GM12878 (cell line): Measurements from ENCODE around the gene FARS2. TPM values are rescaled to one million over a fixed set of nuclear protein-coding genes. Genes with fewer than 3 reads are reported as not detected.
A peak's percentile ranks its signal among the peaks of the same experiment; 100 is the strongest.

Experiments
- ATAC-seq: fragments of 200-7000 bp; cut with Tn5 transposase; 3 replicates; pipeline ENCODE4 v1.9.1; 2020; ENCODE audit warnings: mild to moderate bottlenecking, moderate library complexity
- BruUV-seq: library from RNA; stranded (reverse); fragments of 400-500 nt; replicated peaks from 2 replicates; lab custom pipeline; 2021; lab: Mats Ljungman, UMichigan
- CTCF ChIA-PET: fragments of 300-600 bp; sonication (Branson Sonifier 250); formaldehyde crosslinking; extraction: SDS; loops from one replicate; lab custom pipeline; 2021; ENCODE audit warnings: inconsistent platforms; lab: Yijun Ruan, JAX
- POLR2A ChIA-PET: fragments of 350-600 bp; formaldehyde crosslinking; extraction: SDS; loops from one replicate; lab custom pipeline; 2021; ENCODE audit warnings: inconsistent platforms; lab: Charles Lee
- RAD21 ChIA-PET: fragments of 300-600 bp; sonication (Branson Sonifier 250); formaldehyde crosslinking; loops from one replicate; lab custom pipeline; 2023; ENCODE audit warnings: antibody characterized with exemption; ENCODE audit not compliant: unreplicated experiment; lab: Charles Lee
- SMC1A ChIA-PET: fragments of 300-600 bp; sonication (Branson Sonifier 250); formaldehyde crosslinking; loops from one replicate; lab custom pipeline; 2023; ENCODE audit not compliant: unreplicated experiment, uncharacterized antibody; lab: Charles Lee
- DNase-seq: peaks from one replicate; pipeline ENCODE4 v3.0.0-alpha.2; 2011; ENCODE audit warnings: low read depth, low spot score
- FAIRE-seq: peaks from 3 replicates; lab custom pipeline; 2011; peaks lifted over from hg19 to GRCh38; lab: Jason Lieb, UNC
- H2AFZ ChIP-seq: 2 replicates; pipeline ENCODE4 v1.6.0; 2011; ENCODE audit warnings: low read depth, low read length, control low read depth; ENCODE audit not compliant: control insufficient read depth
- H3K27ac ChIP-seq: 2 replicates; pipeline ENCODE4 v1.5.1; 2011; ENCODE audit warnings: control low read depth; ENCODE audit not compliant: control insufficient read depth, insufficient read depth
- H3K27me3 ChIP-seq, 2 experiments: replicated peaks in 1 of 2; 2 replicates each; pipeline versions ENCODE4 v1.6.0 to v1.6.1; 2011; ENCODE audit warnings: low read length in 1 of 2; ENCODE audit not compliant: control insufficient read depth in 2 of 2, insufficient read depth in 2 of 2
- H3K36me3 ChIP-seq, 2 experiments: 2 replicates each; pipeline ENCODE4 v1.5.1; 2011; ENCODE audit warnings: low read length in 1 of 2; ENCODE audit not compliant: control insufficient read depth in 2 of 2, insufficient read depth in 2 of 2
- H3K4me1 ChIP-seq: 2 replicates; pipeline ENCODE4 v1.6.1; 2011; ENCODE audit warnings: mild to moderate bottlenecking, low read length, moderate library complexity, mixed read lengths; ENCODE audit not compliant: control insufficient read depth, insufficient read depth
- H3K4me2 ChIP-seq: 2 replicates; pipeline ENCODE4 v1.6.0; 2011; ENCODE audit warnings: control low read depth; ENCODE audit not compliant: control insufficient read depth, insufficient read depth
- H3K4me3 ChIP-seq: fragments of 200-600 bp; sonication (generic); 2 replicates; pipeline ENCODE4 v1.5.1; 2016
- H3K79me2 ChIP-seq: 2 replicates; pipeline ENCODE4 v1.6.0; 2011; ENCODE audit warnings: low read length; ENCODE audit not compliant: control insufficient read depth, insufficient read depth
- H3K9ac ChIP-seq: 2 replicates; pipeline ENCODE4 v1.8.0; 2011; ENCODE audit warnings: low read length, control low read depth, mixed read lengths; ENCODE audit not compliant: control insufficient read depth, insufficient read depth
- H3K9me3 ChIP-seq: replicated peaks from 3 replicates; pipeline ENCODE4 v1.5.1; 2011; ENCODE audit warnings: mild to moderate bottlenecking, low read length; ENCODE audit not compliant: control insufficient read depth, insufficient read depth
- H4K20me1 ChIP-seq: 2 replicates; pipeline ENCODE4 v1.6.0; 2011; ENCODE audit not compliant: control insufficient read depth, insufficient read depth
- ASH2L ChIP-seq: fragments of 300-600, 200-600 bp; sonication (generic); IDR thresholded peaks from 2 replicates; pipeline ENCODE4 v1.6.1; 2017; ENCODE audit warnings: low read depth, mild to moderate bottlenecking, borderline replicate concordance
- BACH1 ChIP-seq: fragments of 450-650 bp; IDR thresholded peaks from 2 replicates; pipeline ENCODE4 v1.6.1; 2017; ENCODE audit warnings: mild to moderate bottlenecking, borderline replicate concordance
- BCL11A ChIP-seq: IDR thresholded peaks from 2 replicates; pipeline ENCODE4 v1.6.1; 2011; ENCODE audit warnings: low read depth, low read length
- CBX3 ChIP-seq: fragments of 200-600 bp; sonication (generic); IDR thresholded peaks from 2 replicates; pipeline ENCODE4 v1.6.1; 2016; ENCODE audit warnings: low read depth, borderline replicate concordance
- CHD1 ChIP-seq: IDR thresholded peaks from 2 replicates; pipeline ENCODE4 v1.6.1; 2012; ENCODE audit warnings: low read depth, low read length, improper control_type of control experiment
- FOXK2 ChIP-seq: fragments of 450-650 bp; IDR thresholded peaks from 2 replicates; pipeline ENCODE4 v1.6.1; 2017; ENCODE audit warnings: mild to moderate bottlenecking, moderate library complexity
- NBN ChIP-seq: fragments of 450-650 bp; IDR thresholded peaks from 2 replicates; pipeline ENCODE4 v1.6.1; 2016
- SPI1 ChIP-seq: IDR thresholded peaks from 2 replicates; pipeline ENCODE4 v1.6.1; 2011; ENCODE audit warnings: low read depth, mild to moderate bottlenecking, low read length, moderate library complexity, borderline replicate concordance; ENCODE audit not compliant: insufficient read depth
- STAT1 ChIP-seq: fragments of 450-650 bp; conservative IDR thresholded peaks from 2 replicates; pipeline ENCODE4 v1.6.1; 2014; ENCODE audit warnings: antibody characterized with exemption, mild to moderate bottlenecking
- ZNF274 ChIP-seq: IDR thresholded peaks from one replicate; pipeline ENCODE4 v1.8.0; 2011; ENCODE audit not compliant: insufficient read length, insufficient read depth
- WGBS: methylation state at CpG from one replicate; pipeline ENCODE4 v1.1.6; 2016; ENCODE audit warnings: low lambda C conversion rate; ENCODE audit not compliant: insufficient replicate concordance, insufficient coverage; ENCODE audit errors: missing lambda C conversion rate; 5-methylcytosine and 5-hydroxymethylcytosine counted together
- in situ Hi-C: fragments of 300-500 bp; cut with MboI; formaldehyde crosslinking; loops from 9 replicates; pipeline ENCODE4 v1.14.3; 2018; ENCODE audit warnings: mixed read lengths
- intact Hi-C: fragments of 100-400 bp; cut with micrococcal nuclease; formaldehyde crosslinking; loops from one replicate; pipeline ENCODE4 v1.14.2; 2022; ENCODE audit not compliant: unreplicated experiment
- polyA plus RNA-seq, 11 experiments: library from polyadenylated mRNA; depleted of rRNA in 4 of 11; unstranded in 6 of 11; stranded (reverse) in 5 of 11; fragments of >200 nt; fragmentation: Nextera tagmentation in 4 of 11; fragmentation: Illumina TruSeq in 1 of 11; extraction: Ambion mirVana in 4 of 11; extraction: Trizol in 1 of 11; gene quantifications; 1 replicate in 1 of 11; 2 replicates in 10 of 11; pipeline versions ENCODE4 v1.2.1 to v1.2.3, GENCODE V29; 2011 to 2016; ENCODE audit warnings: inconsistent platforms in 2 of 11, missing spikeins in 2 of 11, low read depth in 1 of 11
- total RNA-seq, 4 experiments: library from RNA; depleted of rRNA in 3 of 4; stranded (reverse); fragments of >200 nt in 3 of 4; fragmentation: Illumina TruSeq in 1 of 4; extraction: Trizol in 1 of 4; gene quantifications; 2 replicates each; pipeline versions ENCODE4 v1.2.1 to v1.2.3, GENCODE V29; 2013 to 2021
- TF ChIP-seq, protein P1 (sequence below): fragments of 450-650 bp; formaldehyde crosslinking; IDR thresholded peaks from 2 replicates; pipeline ENCODE4 v1.4.0; 2022; ENCODE audit warnings: mild to moderate bottlenecking, moderate library complexity

Gene FARS2
- total and polyA plus RNA-seq, 10 of the 15 experiments (the other 5 are each of a cell fraction or from before 2014, with no cell fraction given), result 16.8 to 46.7 (median 25.6) TPM

DNA sequence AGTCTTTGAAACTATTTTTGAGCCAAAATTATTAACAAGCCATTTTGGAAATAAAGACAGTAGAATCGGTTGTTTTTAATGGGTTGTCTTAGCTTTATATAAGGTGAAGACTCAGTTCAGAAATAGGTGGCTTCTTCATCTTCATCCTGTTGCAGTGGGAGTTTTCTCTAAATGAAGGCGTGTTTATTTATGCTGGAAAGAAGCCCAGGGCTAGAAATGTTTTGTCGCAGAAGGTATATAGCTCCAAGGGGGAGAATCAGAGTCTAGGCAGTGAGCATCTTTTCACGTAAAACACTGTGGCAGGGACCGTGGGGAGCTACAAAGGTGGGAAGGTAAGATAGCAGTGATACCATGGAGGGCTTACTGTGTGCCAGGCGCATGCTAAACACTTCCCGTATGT, 34.3 kb downstream of the FARS2 start:
- WGBS, result 98% methylated on average over 7 of the region's 7 CpGs
- Histone ChIP-seq H3K27ac (no peak overlapping the region), H3K9me3 (no peaks in the 10 kb centered on the region), H3K27me3 (no peaks in the 10 kb centered on the region), H3K36me3 (no peaks in the 10 kb centered on the region)
- CTCF ChIA-PET, result interaction anchor here (1.1 to 2.1 kb wide), 5 partner anchors 8 to 152 kb away, joined by 3 to 14 read pairs (median 4); no protein-coding TSS in a partner anchor
- SMC1A ChIA-PET, result interaction anchor here (0.8 to 1.0 kb wide), 2 partner anchors 19 to 29 kb away, joined by 3 to 5 read pairs; no protein-coding TSS in a partner anchor
- no TSS peak for BruUV-seq
- ATAC-seq (no peak), DNase-seq (no peak)
- RAD21 ChIA-PET, result interaction anchor here (0.6 to 1.4 kb wide), 4 partner anchors 8 to 49 kb away, joined by 3 to 7 read pairs (median 3); partner anchors contain the start of genes FARS2 and LYRM4
- TF ChIP-seq CHD1 (no peak), BCL11A (no peak), NBN (no peak)
- TF ChIP-seq, all 136 proteins: peak for 0
- H3K4me3 ChIP-seq, result no peak overlapping the region
- peak; percentile 27 for FAIRE-seq
- H4K20me1 ChIP-seq, result no peaks in the 10 kb centered on the region
- no peak overlapping the region for H2AFZ ChIP-seq
- intact Hi-C loops (no loop called here), in situ Hi-C loops (no loop called here)
- H3K4me2 ChIP-seq, result no peak overlapping the region
- H3K9ac ChIP-seq, result no peak overlapping the region
- POLR2A ChIA-PET, result interaction anchor here (1.1 kb wide), 1 partner anchor 31 kb away, joined by 3 read pairs; no protein-coding TSS in a partner anchor
- H3K4me1 ChIP-seq, result peaks cover 11% of the 10 kb centered on the region; the same call in 1 of the 2 replicates
- H3K79me2 ChIP-seq, result peaks cover 5% of the 10 kb centered on the region

DNA sequence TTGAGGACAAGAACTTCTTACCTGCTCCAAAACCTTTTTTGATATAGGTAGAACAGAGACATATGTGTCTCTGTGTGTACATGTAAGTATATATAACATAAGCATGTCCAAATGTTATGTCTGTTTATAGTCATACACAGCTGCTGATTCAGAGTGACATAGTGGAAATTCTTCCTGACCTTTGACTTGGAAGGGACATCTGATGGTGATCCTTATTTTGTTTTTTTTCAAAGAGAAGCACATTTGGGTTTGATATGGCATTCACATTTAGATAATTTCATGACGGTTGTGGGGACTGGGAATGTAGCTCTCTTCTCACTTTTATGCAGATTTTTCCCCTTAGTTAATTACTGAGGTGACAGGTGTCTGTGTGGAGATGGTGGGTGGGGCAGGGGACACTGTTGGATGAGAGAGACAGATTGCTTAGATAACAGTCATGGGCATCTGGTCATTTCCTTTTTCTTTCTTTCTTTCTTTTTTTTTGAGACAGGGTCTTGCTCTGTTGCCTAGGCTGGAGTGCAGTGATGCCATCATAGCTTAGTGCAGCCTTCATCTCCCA, 39.0 kb downstream of the FARS2 start:
- CTCF ChIA-PET, result interaction anchor here (1.2 to 2.2 kb wide), 4 partner anchors 10 to 157 kb away, joined by 3 to 14 read pairs (median 7); no protein-coding TSS in a partner anchor
- ATAC-seq (no peak), DNase-seq (no peak), FAIRE-seq (no peak)
- no peak overlapping the region for H3K4me2 ChIP-seq
- H2AFZ ChIP-seq, result no peak overlapping the region
- POLR2A ChIA-PET, result no interaction called here
- no peaks in the 10 kb centered on the region for H3K9me3 ChIP-seq
- H4K20me1 ChIP-seq, result no peaks in the 10 kb centered on the region
- RAD21 ChIA-PET, result interaction anchor here (1.5 kb wide), 1 partner anchor 157 kb away, joined by 4 read pairs; no protein-coding TSS in a partner anchor
- H3K36me3 ChIP-seq, result no peaks in the 10 kb centered on the region
- BruUV-seq, result no TSS peak
- in situ Hi-C loops (no loop called here), intact Hi-C loops (no loop called here)
- peaks cover 3% of the 10 kb centered on the region for H3K79me2 ChIP-seq
- H3K4me3 ChIP-seq, result no peak overlapping the region
- H3K27ac ChIP-seq, result no peak overlapping the region
- SMC1A ChIA-PET, result interaction anchor here (0.6 to 2.4 kb wide), 7 partner anchors 10 to 1698 kb away, joined by 3 to 10 read pairs (median 3); no protein-coding TSS in a partner anchor
- no peaks in the 10 kb centered on the region for H3K27me3 ChIP-seq
- 0% methylated on average over 1 of the region's 1 CpG for WGBS
- H3K4me1 ChIP-seq, result peaks cover 20% of the 10 kb centered on the region
- no peak overlapping the region for H3K9ac ChIP-seq
- TF ChIP-seq, protein P1, sequence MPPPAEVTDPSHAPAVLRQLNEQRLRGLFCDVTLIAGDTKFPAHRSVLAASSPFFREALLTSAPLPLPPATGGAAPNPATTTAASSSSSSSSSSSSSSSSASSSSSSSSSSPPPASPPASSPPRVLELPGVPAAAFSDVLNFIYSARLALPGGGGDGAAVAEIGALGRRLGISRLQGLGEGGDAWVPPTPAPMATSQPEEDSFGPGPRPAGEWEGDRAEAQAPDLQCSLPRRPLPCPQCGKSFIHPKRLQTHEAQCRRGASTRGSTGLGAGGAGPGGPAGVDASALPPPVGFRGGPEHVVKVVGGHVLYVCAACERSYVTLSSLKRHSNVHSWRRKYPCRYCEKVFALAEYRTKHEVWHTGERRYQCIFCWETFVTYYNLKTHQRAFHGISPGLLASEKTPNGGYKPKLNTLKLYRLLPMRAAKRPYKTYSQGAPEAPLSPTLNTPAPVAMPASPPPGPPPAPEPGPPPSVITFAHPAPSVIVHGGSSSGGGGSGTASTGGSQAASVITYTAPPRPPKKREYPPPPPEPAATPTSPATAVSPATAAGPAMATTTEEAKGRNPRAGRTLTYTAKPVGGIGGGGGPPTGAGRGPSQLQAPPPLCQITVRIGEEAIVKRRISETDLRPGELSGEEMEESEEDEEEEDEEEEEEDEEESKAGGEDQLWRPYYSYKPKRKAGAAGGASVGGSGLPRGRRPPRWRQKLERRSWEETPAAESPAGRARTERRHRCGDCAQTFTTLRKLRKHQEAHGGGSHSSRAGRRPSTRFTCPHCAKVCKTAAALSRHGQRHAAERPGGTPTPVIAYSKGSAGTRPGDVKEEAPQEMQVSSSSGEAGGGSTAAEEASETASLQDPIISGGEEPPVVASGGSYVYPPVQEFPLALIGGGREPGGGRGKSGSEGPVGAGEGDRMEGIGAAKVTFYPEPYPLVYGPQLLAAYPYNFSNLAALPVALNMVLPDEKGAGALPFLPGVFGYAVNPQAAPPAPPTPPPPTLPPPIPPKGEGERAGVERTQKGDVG (CRISPR knock-in tag), result no peak
- TF ChIP-seq CBX3 (no peak), ZNF274 (no peak), STAT1 (no peak), BACH1 (no peak), SPI1 (no peak), ASH2L (no peak), FOXK2 (no peak)
